SHP77 (cell line): ENCODE data around the gene SVIL.
"Not testable (repeated sequence)": the region's sequence is repeated elsewhere in the genome, so short reads cannot be mapped to it uniquely, and the experiment has no call there.

Experiments used
- DNase-seq, 2 experiments: peaks; one replicate each; lab custom pipeline; 2025; lab: John Stamatoyannopoulos, UW

The SVIL gene

GRCh38 chr10:29622382-29622922 is 12.3 kb downstream of the SVIL start:
- DNase-seq, result no peak

DNA sequence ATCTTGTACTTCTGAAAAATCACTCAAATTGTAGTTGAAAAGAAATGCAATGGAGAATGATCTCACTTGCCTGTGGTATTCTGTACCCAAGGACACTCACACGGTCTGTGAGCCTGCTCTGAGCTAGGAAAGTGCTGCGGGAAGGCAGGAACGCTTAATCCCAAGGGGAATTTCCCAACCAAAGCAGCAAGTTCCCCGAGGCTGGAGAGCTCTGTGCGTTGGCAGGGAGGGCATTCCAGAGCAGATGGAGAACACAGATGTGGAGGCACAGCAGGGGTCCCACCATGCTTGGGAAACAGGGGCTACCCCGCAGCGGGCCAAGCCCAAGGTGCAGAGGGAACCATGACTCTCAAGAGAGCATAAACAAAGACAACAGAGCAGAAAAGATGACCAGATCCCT is 13.6 kb downstream of the SVIL start:
- no peak for DNase-seq

DNA sequence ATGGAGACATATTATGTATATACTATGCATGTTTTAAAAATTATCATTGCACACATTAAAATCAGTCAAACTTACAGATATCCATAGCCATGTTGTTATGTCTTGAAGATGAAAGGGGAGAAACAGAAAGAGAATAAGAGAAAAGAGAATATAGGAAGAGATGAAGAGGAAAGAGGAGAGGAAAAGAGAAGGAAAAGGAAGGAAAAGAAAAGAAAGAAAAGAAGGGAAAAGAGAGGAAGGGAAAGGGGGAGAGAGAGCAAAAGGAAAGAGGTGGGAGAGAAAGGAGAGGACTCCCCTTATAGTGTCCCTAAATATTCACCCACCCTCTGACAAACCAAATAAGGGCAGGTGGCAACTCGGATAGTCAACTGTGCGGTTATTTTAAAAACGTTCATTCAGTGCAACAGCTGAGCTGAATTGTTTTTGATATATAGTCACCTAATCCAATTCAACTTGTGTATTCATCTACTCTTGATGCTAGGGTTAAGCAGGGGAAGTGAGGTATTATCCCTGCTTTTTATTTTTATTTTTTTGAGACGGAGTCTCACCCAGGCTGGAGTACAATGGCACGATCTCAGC is 14.6 kb downstream of the SVIL start:
- DNase-seq, result no peak

DNA sequence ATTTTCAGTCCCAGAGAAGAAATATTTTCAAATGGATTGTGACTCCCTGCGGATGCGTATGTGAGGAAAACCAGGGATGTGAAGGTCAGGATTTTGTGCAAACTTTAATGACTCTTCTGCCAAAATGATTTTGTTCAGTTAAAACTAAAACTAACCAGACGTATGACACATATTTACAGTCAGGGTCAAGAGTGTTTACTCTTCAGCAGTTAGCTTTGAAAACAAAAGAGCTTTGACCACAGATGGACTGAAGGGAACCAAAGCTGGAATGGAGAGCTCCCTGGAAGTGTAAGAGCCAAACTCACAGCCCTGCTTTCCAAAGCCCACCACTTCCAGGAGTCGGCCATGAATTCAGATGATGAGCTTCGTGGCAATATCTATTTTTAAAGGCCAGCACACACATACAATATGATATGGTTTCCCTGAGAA is 15.5 kb downstream of the SVIL start:
- DNase-seq, result peak; percentile 29 to 31

DNA sequence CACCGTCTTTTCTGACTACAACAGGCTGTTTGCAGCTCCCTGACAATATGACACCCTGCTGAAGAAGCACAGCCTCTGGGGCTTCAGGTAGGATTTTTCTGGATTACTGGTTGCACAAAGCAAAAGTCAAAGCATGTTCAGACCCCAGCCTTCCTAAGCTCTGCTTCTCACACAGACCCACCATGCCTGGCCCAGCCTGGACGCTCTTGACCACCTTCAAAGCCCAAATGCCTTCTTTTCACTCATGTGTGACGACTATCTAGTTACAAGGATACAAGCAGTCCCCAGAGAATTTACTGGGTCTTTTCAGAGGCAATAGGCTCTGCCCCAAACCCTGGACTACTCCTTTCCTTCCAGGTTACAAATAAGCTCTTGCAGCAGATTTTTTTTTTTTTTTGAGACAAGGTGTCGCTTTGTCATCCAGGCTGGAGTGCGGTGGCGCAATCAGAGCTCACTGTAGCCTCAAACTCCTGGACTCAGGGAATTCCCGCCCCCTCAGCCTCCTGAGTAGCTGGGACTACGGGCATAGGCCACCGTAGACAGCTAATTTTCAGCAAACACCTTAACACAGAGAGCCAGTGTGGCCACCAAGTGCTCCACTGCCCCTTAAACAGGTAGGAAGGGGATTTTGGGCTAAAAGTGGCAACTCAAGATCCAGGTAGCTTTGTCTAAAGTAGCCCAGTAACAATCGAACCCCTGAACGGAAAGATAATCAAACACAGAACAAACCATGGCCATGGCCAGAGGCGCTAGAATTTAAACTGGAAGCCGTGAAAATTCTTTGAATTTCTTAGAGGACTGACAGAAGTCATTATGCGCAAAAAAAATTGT is 16.2 kb downstream of the SVIL start:
- DNase-seq, result peak; percentile 18 to 43

GRCh38 chr10:29617880-29618340 is 16.9 kb downstream of the SVIL start:
- DNase-seq, result no peak

GRCh38 chr10:29616542-29616941 is 18.2 kb downstream of the SVIL start:
- DNase-seq, result no peak

DNA sequence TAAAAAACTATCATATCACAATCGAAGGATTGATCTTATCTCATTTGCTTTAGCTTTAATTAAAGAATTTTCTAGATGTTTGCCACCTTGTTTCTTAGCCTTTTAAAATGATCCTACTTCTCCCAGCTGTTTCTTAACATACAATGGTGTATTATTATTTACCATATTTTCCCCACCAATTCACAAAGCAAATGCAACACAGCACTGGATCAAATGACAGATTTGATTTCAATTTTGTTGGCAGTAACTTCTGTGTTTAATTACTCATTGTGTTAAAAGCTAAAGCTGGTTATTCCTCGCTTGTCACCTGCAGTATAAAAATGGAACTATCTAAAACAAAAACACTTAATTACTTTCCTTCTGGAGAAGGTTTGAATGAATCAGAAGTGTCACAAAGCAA is 19.6 kb downstream of the SVIL start:
- no peak for DNase-seq

DNA sequence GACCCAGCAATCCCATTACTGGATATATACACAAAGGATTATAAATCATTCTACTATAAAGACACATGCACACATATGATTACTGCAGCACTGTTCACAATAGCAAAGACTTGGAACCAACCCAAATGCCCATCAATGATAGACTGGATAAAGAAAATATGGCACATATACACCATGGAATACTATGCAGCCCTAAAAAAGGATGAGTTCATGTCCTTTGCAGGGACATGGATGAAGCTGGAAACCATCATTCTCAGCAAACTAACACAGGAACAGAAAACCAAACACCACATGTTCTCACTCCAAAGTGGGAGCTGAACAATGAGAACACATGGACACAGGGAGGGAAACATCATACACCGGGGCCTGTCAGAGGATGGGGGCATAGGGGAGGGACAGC is 20.5 kb downstream of the SVIL start:
- DNase-seq, result not testable (repeated sequence)

GRCh38 chr10:29613791-29614190 is 21.0 kb downstream of the SVIL start:
- no peak for DNase-seq

GRCh38 chr10:29613196-29613595 is 21.6 kb downstream of the SVIL start:
- DNase-seq, result no peak

DNA sequence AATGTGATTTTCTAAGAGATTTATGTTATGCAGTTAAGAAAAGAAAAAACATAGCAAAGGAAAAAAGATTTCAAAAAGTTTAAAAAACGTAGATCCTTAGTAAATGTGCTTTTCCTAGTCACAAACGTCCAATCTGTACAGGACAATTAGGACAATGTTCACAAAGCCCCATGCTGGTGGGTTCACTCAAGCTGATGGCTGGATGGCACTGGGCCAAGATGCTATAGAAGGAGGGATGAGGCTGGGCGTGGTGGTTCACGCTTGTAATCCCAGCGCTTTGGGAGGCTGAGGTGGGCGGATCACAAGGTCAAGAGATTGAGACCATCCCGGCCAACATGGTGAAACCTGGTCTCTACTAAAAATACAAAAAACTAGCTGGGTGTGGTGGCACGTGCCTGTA is 22.1 kb downstream of the SVIL start:
- no peak for DNase-seq

GRCh38 chr10:29611781-29612381 is 22.9 kb downstream of the SVIL start:
- DNase-seq, result no peak

DNA sequence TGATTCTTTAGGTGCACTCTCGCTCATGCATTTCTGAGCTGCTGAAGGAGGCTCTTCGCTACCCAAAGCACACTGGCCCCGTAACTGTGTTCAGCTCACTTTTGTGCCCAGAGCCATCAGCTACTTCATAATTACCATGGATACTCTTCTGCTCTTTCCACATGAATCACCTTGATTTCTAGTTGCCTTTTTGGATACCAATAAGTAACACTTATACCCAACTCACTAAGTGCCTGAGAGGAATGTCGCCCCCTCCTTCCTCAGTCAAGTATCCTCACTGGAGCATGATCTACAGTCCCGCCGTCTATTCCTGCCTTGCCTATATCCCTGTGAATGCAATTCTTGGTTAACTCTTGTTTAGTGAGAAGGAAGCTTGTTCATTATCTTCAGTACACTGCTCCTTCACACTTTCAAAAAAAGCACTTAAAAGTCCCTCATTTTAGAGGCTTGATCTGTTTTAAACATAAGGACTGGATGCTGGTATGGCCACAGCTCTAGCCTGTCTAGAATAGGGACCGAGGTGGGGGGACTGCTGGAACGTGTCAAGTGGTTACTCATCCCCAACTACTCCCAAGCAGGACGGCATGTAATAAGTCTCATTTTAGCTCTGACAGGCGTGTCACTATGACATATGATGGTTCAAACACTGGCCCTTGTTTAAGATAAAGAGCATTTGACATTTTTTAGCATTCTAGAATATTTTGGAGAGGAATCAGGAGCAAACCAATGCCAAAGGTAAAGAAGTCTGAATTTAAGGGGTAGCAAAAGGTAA is 23.7 kb downstream of the SVIL start:
- no peak for DNase-seq

GRCh38 chr10:29610331-29610730 is 24.4 kb downstream of the SVIL start:
- DNase-seq, result not testable (repeated sequence)

GRCh38 chr10:29609696-29610095 is 25.1 kb downstream of the SVIL start:
- DNase-seq, result no peak

- DNase-seq, result no peak
Measured at GRCh38 chr10:29608476-29609301, 26.1 kb downstream of the SVIL start.

- no peak for DNase-seq
Measured at GRCh38 chr10:29608062-29608461, 26.7 kb downstream of the SVIL start.

GRCh38 chr10:29607576-29607975 is 27.2 kb downstream of the SVIL start:
- no peak for DNase-seq

GRCh38 chr10:29606693-29607092 is 28.1 kb downstream of the SVIL start:
- not testable (repeated sequence) for DNase-seq

GRCh38 chr10:29604291-29604825 is 30.4 kb downstream of the SVIL start:
- DNase-seq, result no peak
